Activated CD4-positive, alpha-beta T cell treated with anti-CD3 and anti-CD28 coated beads, Interleukin-2, amount 50 U/mL, for 16 hours (primary cell): ENCODE results near the gene XAGE1A.
"Not testable (repeated sequence)": the region's sequence is repeated elsewhere in the genome, so short reads cannot be mapped to it uniquely, and the experiment has no call there.

Experiments used
- DNase-seq: peaks from one replicate; pipeline ENCODE4 v3.0.0-alpha.2; 2020

Gene XAGE1A, protein sequence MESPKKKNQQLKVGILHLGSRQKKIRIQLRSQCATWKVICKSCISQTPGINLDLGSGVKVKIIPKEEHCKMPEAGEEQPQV

GRCh38 chrX:52495545-52496418, at the start of gene XAGE1A:
TSS of gene XAGE1A (plus strand) at chrX:52495808. CDS start at chrX:52497362, 1,554 bp downstream.
- DNase-seq: not testable (repeated sequence)

- not testable (repeated sequence) for DNase-seq
Measured at GRCh38 chrX:52452031-52452430, 43.6 kb upstream of the XAGE1A start.

GRCh38 chrX:52471301-52471700, 24.3 kb upstream of the XAGE1A start:
- not testable (repeated sequence) for DNase-seq

GRCh38 chrX:52496419-52496772, 788 bp downstream of the XAGE1A start:
- DNase-seq: not testable (repeated sequence)

DNA sequence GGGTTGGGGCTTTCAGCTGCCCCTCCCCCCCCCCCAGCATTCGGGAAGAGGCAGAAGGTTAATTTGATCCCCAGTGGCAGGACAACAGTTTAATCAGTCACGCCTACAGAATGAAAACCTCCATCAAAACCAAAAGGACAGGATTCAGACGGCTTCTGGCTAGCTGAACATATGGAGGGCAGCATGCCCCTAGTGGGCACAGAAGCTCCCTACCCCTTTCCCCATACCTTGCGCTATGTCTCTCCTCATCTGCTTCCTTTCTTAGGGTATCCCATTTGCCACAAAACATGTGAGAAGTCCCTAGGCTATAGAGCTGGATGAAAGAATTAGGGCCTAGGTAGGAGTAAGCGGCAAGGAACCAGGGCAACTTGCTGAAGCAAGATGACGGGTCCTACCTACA, 5.8 kb downstream of the XAGE1A start:
- not testable (repeated sequence) for DNase-seq

DNA sequence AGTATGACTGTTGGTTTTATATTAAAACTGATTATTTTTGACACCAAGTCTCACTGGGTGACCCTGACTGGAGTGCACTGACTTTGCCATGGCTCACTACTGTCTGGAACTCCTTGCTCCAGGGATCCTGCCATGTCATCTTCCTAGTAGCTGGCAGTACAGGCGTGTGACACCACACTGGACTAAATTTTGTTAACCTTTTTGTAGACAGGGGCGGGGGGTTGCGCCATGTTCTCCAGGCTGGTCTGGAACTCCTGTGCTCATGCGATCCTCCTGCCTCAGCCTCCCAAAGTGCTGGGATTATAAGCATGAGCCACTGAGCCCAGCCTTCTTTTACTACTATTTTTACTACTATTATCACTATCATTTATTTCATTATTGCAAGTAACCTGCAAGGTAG, 8.9 kb downstream of the XAGE1A start:
- no peak for DNase-seq

DNA sequence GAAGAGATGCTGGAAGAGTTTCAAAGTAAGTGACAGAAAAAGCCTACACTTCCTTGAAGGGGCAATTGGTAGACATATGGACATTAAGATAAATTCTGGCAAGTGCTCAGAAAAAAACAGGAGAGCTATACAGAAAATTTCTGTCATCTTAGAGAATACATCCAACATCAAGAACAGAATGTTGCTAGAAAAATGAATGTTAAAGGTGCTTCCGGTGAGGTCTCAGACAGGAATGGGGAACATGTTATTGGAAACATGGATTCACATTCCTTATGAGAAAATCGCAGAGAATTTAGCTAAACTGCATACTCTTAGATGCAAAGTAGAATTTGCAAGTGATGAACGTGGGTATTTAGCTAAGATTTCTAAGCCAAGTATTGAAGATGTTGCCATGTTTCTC, 11.7 kb downstream of the XAGE1A start:
- no peak for DNase-seq

DNA sequence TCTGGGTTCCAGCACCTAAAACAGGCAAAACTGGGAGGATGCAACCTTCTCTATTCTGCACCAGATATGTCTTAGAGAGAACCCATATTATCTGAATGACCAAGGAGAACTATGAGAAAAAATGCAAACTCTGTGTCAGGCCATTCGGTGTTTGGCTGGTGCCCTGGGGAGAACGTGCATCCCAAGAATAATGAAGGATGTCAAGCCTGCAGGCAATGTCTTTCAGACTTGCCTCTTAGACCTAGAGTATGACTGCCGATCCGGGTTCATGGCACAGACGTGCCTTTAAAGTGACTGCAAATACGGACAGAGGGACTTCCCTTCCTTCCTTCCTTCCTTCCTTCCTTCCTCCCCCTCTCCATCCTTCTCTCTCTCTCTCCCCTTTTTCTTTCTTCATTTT, 14.3 kb downstream of the XAGE1A start:
- no peak for DNase-seq

DNA sequence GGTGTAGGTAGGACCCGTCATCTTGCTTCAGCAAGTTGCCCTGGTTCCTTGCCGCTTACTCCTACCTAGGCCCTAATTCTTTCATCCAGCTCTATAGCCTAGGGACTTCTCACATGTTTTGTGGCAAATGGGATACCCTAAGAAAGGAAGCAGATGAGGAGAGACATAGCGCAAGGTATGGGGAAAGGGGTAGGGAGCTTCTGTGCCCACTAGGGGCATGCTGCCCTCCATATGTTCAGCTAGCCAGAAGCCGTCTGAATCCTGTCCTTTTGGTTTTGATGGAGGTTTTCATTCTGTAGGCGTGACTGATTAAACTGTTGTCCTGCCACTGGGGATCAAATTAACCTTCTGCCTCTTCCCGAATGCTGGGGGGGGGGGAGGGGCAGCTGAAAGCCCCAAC, 15.5 kb downstream of the XAGE1A start:
- not testable (repeated sequence) for DNase-seq

GRCh38 chrX:52516110-52516986, 20.7 kb downstream of the XAGE1A start:
- not testable (repeated sequence) for DNase-seq

DNA sequence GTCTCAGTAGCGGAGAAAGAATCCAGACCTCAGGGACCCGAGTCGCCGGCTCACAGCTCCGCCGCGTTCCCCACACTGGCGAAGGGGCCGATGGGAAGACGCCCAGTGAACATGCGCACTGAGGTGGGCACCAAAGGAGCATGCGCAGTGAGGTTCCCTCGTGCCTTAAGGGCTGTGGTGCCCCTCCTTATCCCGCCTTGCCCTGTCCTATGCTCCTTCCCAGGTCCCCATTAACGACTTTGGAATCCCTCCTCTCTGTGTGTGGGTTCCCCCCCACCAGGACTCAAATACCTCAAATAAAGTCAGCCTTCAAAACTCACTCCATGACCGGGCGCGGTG, 21.3 kb downstream of the XAGE1A start, which contains the start of gene XAGE1B:
Gene XAGE1B (minus strand): TSS at position 77 of the 339 bp plus-strand sequence. CDS start 1,536 bp downstream, outside the sequence.
- DNase-seq: not testable (repeated sequence)

- not testable (repeated sequence) for DNase-seq
Measured at GRCh38 chrX:52541051-52541450, 45.4 kb downstream of the XAGE1A start.

- no peak for DNase-seq
Measured at GRCh38 chrX:52542311-52542710, 46.7 kb downstream of the XAGE1A start.

DNA sequence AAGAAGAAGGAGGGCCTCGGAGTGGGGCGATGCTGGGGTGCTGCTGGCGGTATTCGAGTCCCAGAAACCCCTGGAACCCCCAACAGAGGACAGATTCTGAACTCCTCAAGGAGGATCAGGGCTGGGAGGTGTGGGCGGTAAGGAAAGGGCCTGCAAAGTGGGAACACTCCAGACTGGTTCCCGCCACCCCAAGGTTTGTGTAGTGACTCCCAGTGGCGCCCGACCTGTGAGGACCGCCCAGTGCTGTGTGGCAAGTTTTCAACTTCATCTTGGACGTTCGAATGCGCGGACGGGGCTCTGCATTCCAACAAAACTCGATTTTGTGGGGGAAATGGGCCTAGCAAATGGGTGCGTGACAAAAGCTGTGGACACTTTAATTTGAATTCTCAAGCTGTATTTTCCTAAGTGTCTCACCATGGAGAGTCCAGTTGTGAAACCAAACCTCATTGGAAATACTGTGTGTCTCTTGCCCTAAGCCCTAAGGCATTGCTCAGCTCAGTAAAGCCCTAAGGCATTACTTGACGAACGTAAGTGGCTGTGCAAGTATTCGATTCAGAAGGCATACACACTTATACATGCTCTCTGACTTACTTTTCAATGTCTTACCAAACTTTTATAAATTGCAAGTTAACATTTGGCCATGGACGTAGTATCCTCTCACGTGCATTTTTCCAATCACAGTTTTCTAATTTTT, 48.7 kb downstream of the XAGE1A start:
- DNase-seq: no peak

DNA sequence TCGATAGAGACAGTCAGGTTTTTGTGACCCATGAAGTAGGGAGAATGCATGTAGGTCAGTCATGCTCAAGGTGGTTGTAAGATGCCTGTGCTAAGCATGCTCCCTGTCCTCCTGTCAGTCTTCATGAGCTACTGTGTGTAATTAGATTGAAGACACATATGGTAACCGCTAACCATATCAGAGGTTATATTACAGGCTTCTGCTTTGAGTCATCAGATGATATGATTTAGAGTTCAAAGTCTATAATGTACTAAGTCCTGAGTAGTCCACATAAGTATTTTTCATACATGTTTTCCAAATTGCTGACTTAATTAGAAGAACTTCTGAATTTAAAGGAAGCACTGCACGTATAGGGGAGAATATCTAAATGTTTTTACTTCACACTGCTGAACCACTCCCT, 53.2 kb downstream of the XAGE1A start:
- not testable (repeated sequence) for DNase-seq
